ENCODE measurements around the gene COL26A1.

The COL26A1 gene

GRCh38 chr7:101441890-101442289, 79.2 kb downstream of the COL26A1 start:
- peaks cover 4% of the 10 kb centered on the region for H3K4me1 ChIP-seq (ENCODE audit: control insufficient read depth, insufficient read depth, low read length, poor library complexity, severe bottlenecking)
- WGBS, 2 experiments (ENCODE audit: insufficient coverage in 2 of 2), result 89% methylated on average over 7 of the region's 7 CpGs
- H3K36me3 ChIP-seq (ENCODE audit: control insufficient read depth, insufficient read depth, low read length), result no peaks in the 10 kb centered on the region
- no peak overlapping the region for H3K27ac ChIP-seq (ENCODE audit: low read depth, low read length, severe bottlenecking)
- no peak overlapping the region for H3K4me3 ChIP-seq (ENCODE audit: extremely low read depth, insufficient read depth, low read length, poor library complexity, severe bottlenecking)
- no peaks in the 10 kb centered on the region for H3K9me3 ChIP-seq (ENCODE audit: control insufficient read depth, low read length)

GRCh38 chr7:101442426-101443070, 79.9 kb downstream of the COL26A1 start:
- H3K9me3 ChIP-seq (ENCODE audit: control insufficient read depth, low read length), result no peaks in the 10 kb centered on the region
- WGBS, 2 experiments (ENCODE audit: insufficient coverage in 2 of 2), result 86% methylated on average over 13 to 15 of the region's 15 CpGs

GRCh38 chr7:101450064-101450463, 87.4 kb downstream of the COL26A1 start:
- Histone ChIP-seq H3K4me1 (ENCODE audit: control insufficient read depth, insufficient read depth, low read length, poor library complexity, severe bottlenecking) (no peaks in the 10 kb centered on the region), H3K27ac (ENCODE audit: low read depth, low read length, severe bottlenecking) (no peak overlapping the region), H3K9me3 (ENCODE audit: control insufficient read depth, low read length) (no peaks in the 10 kb centered on the region), H3K4me3 (ENCODE audit: extremely low read depth, insufficient read depth, low read length, poor library complexity, severe bottlenecking) (no peak overlapping the region), H3K36me3 (ENCODE audit: control insufficient read depth, insufficient read depth, low read length) (peaks cover 3% of the 10 kb centered on the region)
- WGBS, 2 experiments (ENCODE audit: insufficient coverage in 2 of 2), result 95 to 97% methylated on average over 3 to 4 of the region's 4 CpGs

More at GRCh38 chr7:101442426-101443070, 79.9 kb downstream of the COL26A1 start:
- H3K36me3 ChIP-seq (ENCODE audit: control insufficient read depth, insufficient read depth, low read length), result no peaks in the 10 kb centered on the region
- H3K4me3 ChIP-seq (ENCODE audit: extremely low read depth, insufficient read depth, low read length, poor library complexity, severe bottlenecking), result no peak overlapping the region
- H3K4me1 ChIP-seq (ENCODE audit: control insufficient read depth, insufficient read depth, low read length, poor library complexity, severe bottlenecking), result peaks cover 4% of the 10 kb centered on the region
- H3K27ac ChIP-seq (ENCODE audit: low read depth, low read length, severe bottlenecking), result no peak overlapping the region

GRCh38 chr7:101453617-101454016, 90.9 kb downstream of the COL26A1 start:
- H3K36me3 ChIP-seq (ENCODE audit: control insufficient read depth, insufficient read depth, low read length), result no peaks in the 10 kb centered on the region
- no peaks in the 10 kb centered on the region for H3K9me3 ChIP-seq (ENCODE audit: control insufficient read depth, low read length)
- no peak overlapping the region for H3K4me3 ChIP-seq (ENCODE audit: extremely low read depth, insufficient read depth, low read length, poor library complexity, severe bottlenecking)
- no peaks in the 10 kb centered on the region for H3K4me1 ChIP-seq (ENCODE audit: control insufficient read depth, insufficient read depth, low read length, poor library complexity, severe bottlenecking)
- H3K27ac ChIP-seq (ENCODE audit: low read depth, low read length, severe bottlenecking), result no peak overlapping the region
- 100% methylated on average over 2 to 3 of the region's 5 CpGs for WGBS, 2 experiments (ENCODE audit: insufficient coverage in 2 of 2)

- Histone ChIP-seq H3K36me3 (ENCODE audit: control insufficient read depth, insufficient read depth, low read length) (no peaks in the 10 kb centered on the region), H3K4me1 (ENCODE audit: control insufficient read depth, insufficient read depth, low read length, poor library complexity, severe bottlenecking) (no peaks in the 10 kb centered on the region), H3K27ac (ENCODE audit: low read depth, low read length, severe bottlenecking) (no peak overlapping the region), H3K9me3 (ENCODE audit: control insufficient read depth, low read length) (no peaks in the 10 kb centered on the region), H3K4me3 (ENCODE audit: extremely low read depth, insufficient read depth, low read length, poor library complexity, severe bottlenecking) (no peak overlapping the region)
- WGBS, 2 experiments (ENCODE audit: insufficient coverage in 2 of 2), result 86 to 97% methylated on average over 3 to 5 of the region's 6 CpGs
These were observed 94.5 kb downstream of the COL26A1 start for GRCh38 chr7:101457001-101457750.

- Histone ChIP-seq H3K4me3 (ENCODE audit: extremely low read depth, insufficient read depth, low read length, poor library complexity, severe bottlenecking) (no peak overlapping the region), H3K9me3 (ENCODE audit: control insufficient read depth, low read length) (no peaks in the 10 kb centered on the region), H3K36me3 (ENCODE audit: control insufficient read depth, insufficient read depth, low read length) (no peaks in the 10 kb centered on the region), H3K4me1 (ENCODE audit: control insufficient read depth, insufficient read depth, low read length, poor library complexity, severe bottlenecking) (no peaks in the 10 kb centered on the region), H3K27ac (ENCODE audit: low read depth, low read length, severe bottlenecking) (no peak overlapping the region)
- 94 to 95% methylated on average over 4 to 5 of the region's 5 CpGs for WGBS, 2 experiments (ENCODE audit: insufficient coverage in 2 of 2)
These were observed 102.5 kb downstream of the COL26A1 start for GRCh38 chr7:101465131-101465530.

GRCh38 chr7:101465576-101466196, 103.0 kb downstream of the COL26A1 start:
- Histone ChIP-seq H3K4me3 (ENCODE audit: extremely low read depth, insufficient read depth, low read length, poor library complexity, severe bottlenecking) (no peak overlapping the region), H3K27ac (ENCODE audit: low read depth, low read length, severe bottlenecking) (no peak overlapping the region), H3K9me3 (ENCODE audit: control insufficient read depth, low read length) (no peaks in the 10 kb centered on the region), H3K36me3 (ENCODE audit: control insufficient read depth, insufficient read depth, low read length) (no peaks in the 10 kb centered on the region), H3K4me1 (ENCODE audit: control insufficient read depth, insufficient read depth, low read length, poor library complexity, severe bottlenecking) (peaks cover 2% of the 10 kb centered on the region)
- WGBS, 2 experiments (ENCODE audit: insufficient coverage in 2 of 2), result 86 to 92% methylated on average over 7 to 8 of the region's 9 CpGs

- no peak overlapping the region for H3K4me3 ChIP-seq (ENCODE audit: extremely low read depth, insufficient read depth, low read length, poor library complexity, severe bottlenecking)
These were observed 104.2 kb downstream of the COL26A1 start for GRCh38 chr7:101466871-101467270.

GRCh38 chr7:101468546-101469275, 106.0 kb downstream of the COL26A1 start:
- Histone ChIP-seq H3K4me3 (ENCODE audit: extremely low read depth, insufficient read depth, low read length, poor library complexity, severe bottlenecking) (no peak overlapping the region), H3K4me1 (ENCODE audit: control insufficient read depth, insufficient read depth, low read length, poor library complexity, severe bottlenecking) (peaks cover 3% of the 10 kb centered on the region), H3K27ac (ENCODE audit: low read depth, low read length, severe bottlenecking) (no peak overlapping the region), H3K9me3 (ENCODE audit: control insufficient read depth, low read length) (no peaks in the 10 kb centered on the region), H3K36me3 (ENCODE audit: control insufficient read depth, insufficient read depth, low read length) (no peaks in the 10 kb centered on the region)
- WGBS, 2 experiments (ENCODE audit: insufficient coverage in 2 of 2), result 94 to 95% methylated on average over 9 to 13 of the region's 14 CpGs

More at GRCh38 chr7:101466871-101467270, 104.2 kb downstream of the COL26A1 start:
- no peaks in the 10 kb centered on the region for H3K36me3 ChIP-seq (ENCODE audit: control insufficient read depth, insufficient read depth, low read length)
- H3K4me1 ChIP-seq (ENCODE audit: control insufficient read depth, insufficient read depth, low read length, poor library complexity, severe bottlenecking), result peaks cover 3% of the 10 kb centered on the region
- WGBS, 2 experiments (ENCODE audit: insufficient coverage in 2 of 2), result 85 to 94% methylated on average over 3 to 5 of the region's 6 CpGs
- no peaks in the 10 kb centered on the region for H3K9me3 ChIP-seq (ENCODE audit: control insufficient read depth, low read length)
- H3K27ac ChIP-seq (ENCODE audit: low read depth, low read length, severe bottlenecking), result no peak overlapping the region

GRCh38 chr7:101470668-101471487, 108.2 kb downstream of the COL26A1 start:
- Histone ChIP-seq H3K4me3 (ENCODE audit: extremely low read depth, insufficient read depth, low read length, poor library complexity, severe bottlenecking) (no peak overlapping the region), H3K4me1 (ENCODE audit: control insufficient read depth, insufficient read depth, low read length, poor library complexity, severe bottlenecking) (peaks cover 3% of the 10 kb centered on the region), H3K9me3 (ENCODE audit: control insufficient read depth, low read length) (no peaks in the 10 kb centered on the region), H3K27ac (ENCODE audit: low read depth, low read length, severe bottlenecking) (no peak overlapping the region), H3K36me3 (ENCODE audit: control insufficient read depth, insufficient read depth, low read length) (no peaks in the 10 kb centered on the region)
- 86 to 91% methylated on average over 4 of the region's 9 CpGs for WGBS, 2 experiments (ENCODE audit: insufficient coverage in 2 of 2)

Data from mesodermal cell (in vitro differentiated cells).